Tongue (tissue), 2 donors: ENCODE results near the gene RPL7A. TPM values are rescaled to one million over a fixed set of nuclear protein-coding genes. Genes with fewer than 3 reads are reported as not detected.
A peak's percentile ranks its signal among the peaks of the same experiment; 100 is the strongest.

Source experiments
- DNase-seq: peaks from one replicate; pipeline ENCODE4 v3.0.0-alpha.2; 2015
- total RNA-seq: library from RNA; depleted of rRNA; stranded (reverse); fragments of >200 nt; gene quantifications from one replicate; pipeline ENCODE4 v1.2.3, GENCODE V29; 2014

The RPL7A gene
- total RNA-seq, 1 donor from 2014 or later = 1,430 TPM

DNA sequence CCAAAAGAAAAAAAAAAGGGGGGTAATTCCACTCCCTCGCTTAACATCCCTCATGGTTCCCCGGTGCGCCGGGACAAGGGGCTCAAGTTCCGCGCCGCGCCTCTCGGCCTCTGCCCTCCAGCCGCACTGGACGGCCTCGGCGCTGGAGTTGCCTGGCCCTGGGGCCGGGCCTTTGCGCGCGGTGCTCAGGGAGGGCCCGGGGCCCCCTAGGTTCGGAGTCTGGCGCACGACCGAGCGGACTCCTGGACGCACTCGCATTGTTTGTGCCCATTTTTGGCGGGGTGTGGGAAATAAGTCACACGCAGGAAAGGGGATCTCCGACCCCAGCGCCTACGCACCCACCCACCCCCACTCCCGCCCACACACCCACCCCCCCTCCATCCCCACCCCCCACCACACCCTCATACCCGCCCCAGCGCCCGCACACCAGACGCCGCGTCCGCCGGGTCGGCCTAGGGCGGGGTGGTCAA, 468 bp upstream of the RPL7A start:
- DNase-seq = peak; percentile 54

- DNase-seq = no peak
Measured at GRCh38 chr9:133348718-133349573, 928 bp downstream of the RPL7A start.

GRCh38 chr9:133349965-133350616, 2.1 kb downstream of the RPL7A start:
- DNase-seq = no peak

GRCh38 chr9:133351526-133351907, 3.5 kb downstream of the RPL7A start:
- DNase-seq = no peak

DNA sequence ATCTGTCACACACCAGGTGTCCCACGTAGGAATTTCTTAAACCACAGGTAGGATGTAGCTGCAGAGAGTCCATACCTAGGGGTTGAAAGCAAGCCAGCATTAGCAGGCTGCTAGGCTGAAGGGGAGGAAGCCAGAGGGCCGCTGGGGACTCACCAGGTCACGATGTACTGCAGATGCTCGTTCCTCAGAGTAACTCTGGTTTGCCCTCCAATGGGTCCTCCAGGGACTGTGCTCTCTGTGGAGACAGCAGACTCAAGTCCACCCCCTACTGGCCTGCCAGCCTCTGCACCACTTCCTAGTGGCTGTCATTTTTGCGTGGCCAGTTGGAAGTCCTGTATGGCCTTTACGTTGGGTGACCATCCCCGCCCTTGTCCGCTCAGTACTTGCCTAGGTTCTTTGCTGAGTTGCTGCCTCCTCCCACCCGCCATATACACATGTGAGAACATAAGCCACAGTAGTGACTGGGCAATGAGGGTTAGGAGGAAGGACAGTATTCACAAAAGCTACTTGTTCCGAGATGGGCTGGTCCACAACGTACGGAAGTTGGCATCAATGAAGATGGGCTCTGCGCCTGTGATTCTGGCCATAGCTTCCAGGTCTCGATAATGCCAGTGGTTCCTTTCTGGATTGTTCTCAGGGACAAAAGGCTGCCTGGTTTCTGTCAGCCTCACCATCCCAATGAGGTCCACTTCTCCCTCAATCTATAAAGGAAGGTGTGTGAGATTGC, 4.1 kb downstream of the RPL7A start:
- no peak for DNase-seq

DNA sequence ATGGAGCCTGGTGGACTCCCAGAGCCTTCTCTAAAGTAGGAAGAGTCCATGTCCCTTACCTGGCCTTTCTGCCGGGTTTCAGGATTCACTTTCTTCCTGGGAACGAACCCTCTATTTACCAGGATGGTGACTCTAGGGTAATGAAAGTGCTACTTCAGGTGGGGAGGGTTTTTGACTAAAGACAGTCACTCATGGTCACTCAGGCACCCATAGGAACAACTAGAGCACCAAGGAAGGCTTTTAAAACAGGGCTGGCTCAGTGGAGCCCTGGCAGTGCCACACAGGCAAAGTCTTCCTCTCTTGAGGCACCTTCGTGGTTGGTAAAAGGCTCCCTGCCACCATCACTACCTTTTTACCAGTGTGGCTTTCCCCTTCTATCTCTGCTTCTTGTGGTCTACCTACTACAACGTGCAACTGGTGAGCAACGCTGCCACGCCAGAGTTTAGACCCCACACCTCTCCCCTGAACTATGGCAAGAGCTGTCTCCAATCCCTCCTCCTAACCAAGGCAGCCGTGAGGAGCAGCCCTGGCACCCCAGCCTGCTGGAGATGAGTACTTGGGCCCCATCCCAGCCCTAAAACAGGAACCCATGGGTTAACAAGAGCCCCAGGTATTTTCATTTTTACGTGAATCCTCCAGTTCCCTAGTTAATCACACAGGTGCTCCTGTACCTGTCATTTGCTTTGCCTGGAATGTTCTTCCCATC, 4.8 kb downstream of the RPL7A start:
- DNase-seq = no peak

- no peak for DNase-seq
Measured at GRCh38 chr9:133353548-133353947, 5.5 kb downstream of the RPL7A start.

DNA sequence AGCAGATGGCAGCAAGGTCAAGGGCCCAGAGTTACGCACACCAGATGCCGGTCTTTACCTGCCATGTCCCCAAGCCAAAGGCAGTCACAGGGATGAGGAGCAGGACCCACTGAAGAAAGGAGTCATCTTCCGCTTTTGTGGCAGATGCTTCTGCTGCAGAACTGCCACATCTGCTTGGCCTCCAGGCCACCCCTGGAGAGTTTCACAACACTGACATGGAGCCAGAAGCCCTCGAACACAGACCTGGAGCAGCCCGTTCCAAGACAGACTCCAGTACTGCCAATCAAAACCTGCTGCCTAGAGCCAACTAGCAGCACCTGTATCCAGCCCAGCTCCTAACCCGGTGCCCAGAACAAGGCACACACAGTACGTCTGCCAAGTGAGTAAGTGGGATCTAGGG, 6.7 kb downstream of the RPL7A start:
- DNase-seq = no peak

GRCh38 chr9:133355881-133356357, 7.9 kb downstream of the RPL7A start:
- DNase-seq = no peak

- DNase-seq = peak; percentile 92
Measured at GRCh38 chr9:133356391-133357091, 8.5 kb downstream of the RPL7A start, which contains the start of the genes SURF1 and SURF2. Gene SURF1, minus strand, starts transcription at chr9:133356487. Its CDS starts 34 bp downstream, at chr9:133356453. Gene SURF2, plus strand, starts transcription at chr9:133356550. Its CDS starts 43 bp downstream, at chr9:133356593.

DNA sequence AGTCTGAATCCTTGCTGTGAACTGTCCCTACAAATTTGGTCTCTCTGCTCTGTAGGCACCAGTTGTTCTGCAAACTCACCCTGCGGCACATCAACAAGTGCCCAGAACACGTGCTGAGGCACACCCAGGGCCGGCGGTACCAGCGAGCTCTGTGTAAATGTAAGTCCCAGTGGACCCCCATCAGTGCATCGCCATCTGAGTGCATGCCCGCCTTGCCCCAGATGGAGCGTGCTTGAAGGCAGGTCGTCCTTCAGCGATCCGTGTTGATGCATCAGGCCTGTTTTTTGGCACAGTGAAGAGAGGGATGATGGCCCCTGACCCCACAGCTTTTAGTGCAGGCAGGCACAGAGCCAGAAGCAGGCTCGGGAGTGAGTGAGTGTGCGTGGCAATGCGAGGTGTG, 9.6 kb downstream of the RPL7A start:
- DNase-seq = no peak

GRCh38 chr9:133359399-133360175, 11.6 kb downstream of the RPL7A start:
- peak; percentile 47 for DNase-seq

DNA sequence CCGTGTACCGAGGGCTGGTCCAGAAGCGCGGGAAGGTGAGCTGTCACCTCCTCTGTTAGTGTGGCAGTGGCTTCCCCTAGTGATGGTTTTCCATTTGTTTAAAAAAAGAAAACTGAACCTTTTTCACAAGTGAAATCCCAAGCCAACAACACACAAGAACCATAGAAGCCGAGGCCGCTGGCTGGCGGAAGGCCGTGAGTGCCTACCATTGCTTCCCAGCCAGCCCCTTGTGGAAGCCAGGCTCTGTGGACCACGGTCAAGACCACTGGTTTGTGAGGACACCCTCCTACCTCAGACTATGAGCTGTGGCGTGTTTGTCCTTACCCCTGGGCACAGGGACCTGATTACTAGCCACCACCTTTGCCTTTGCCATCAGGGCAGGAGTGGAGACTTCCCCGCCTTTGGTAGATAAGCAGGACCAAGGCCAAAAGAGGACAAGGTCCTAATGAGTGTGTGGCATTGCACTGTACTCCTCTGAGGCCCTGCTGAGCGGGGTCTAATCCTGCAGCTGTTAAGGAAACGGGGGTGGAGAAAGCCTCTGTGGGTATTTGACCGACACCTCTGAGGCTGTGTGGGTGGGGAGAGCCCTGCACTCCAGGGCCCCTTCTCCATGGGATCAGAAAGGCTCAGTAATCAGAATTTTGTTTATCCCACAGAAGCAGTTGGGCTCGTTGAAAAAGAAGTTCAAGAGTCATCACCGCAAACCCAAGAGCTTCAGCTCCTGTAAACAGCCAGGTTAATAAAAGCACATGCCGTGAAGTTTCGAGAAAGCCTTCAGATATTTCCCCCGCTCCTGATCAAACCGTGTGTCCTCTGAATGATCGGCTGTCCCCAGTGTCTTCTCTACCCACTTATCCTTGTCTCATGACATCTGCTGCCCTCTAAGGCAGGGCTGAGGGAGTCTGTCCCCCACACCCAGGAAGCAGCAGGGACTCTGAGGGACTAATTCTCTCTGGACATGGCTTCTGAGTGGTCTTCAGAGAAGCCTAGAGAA, 12.7 kb downstream of the RPL7A start:
- peak; percentile 53 for DNase-seq

DNA sequence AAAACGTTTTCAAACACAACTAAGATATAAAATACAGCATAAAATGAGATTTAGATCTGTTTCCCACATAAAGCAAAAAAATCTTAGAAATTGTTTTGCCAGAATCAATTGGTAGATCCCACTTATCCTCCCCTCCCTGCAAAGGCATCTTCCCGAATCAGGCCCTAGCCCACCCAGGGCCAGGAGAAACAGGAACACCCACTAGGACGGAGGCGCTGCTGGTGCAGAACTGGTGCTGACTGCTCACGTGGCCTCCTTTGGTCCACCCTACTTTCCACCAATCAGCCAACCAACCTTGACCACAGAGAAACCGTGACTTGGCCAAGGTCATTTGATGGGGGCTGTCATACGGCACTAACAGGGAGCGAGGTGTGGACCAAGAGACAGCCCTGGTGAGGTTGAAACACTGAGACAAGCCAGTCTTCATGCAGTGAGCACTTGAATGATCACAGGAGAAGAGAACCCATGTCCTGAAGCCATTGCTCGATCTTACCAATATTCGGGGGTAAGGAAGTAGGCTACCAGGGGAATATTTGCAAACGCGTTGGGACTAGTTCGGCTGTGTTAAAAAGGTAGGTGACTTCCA, 13.6 kb downstream of the RPL7A start:
- DNase-seq = no peak

DNA sequence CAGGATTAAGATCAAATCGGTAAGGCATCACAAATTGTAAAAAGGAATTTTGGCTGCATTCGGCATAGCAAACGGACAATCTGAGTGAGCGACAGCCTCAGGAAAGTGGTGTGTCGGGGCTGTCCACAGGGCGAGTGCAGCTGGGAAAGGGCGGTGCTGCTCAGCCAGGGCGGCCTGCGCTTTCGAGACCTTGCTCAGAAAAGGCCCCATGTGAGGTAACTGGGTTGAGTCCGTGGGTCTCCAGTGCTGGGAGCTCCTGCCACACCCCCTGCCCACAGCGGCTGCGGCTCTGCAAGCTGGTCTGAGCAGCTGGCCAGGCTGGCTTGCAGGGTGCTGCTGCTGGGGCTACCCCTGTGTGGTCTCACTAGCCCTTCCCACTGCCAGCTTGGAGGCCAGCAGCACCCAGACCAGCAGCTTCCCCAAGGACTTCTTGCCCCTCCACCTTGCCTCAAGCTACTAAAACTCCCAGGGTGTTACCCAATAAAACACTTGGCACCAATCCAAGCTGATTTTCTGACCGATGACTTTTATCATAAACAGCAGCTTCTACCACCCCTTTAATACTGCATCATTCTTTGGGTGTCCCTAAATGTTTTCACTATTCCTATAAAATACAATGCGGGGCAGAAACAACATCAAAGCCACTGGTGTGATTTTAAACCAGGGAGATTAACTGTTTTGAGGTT, 14.5 kb downstream of the RPL7A start:
- DNase-seq = no peak

DNA sequence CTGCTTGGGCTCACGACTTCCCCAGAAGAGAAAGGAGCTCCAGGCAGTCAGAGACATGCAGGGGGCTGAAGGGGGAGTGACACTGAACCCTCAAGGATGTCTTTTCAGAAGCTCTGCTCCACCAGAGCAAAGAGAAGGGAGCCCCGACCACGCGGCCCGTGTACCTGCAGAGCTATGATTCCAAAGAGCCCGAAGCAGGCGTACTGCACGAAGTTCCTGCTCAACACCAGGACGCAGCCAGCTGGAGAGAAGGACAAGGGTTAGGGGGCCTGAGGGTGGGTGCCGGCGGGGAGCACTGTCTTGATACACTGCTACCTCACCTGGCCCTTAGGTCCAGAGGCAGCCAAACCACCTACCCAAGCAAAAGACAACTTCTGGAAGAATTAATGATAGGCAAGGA, 18.4 kb downstream of the RPL7A start:
- DNase-seq = no peak

DNA sequence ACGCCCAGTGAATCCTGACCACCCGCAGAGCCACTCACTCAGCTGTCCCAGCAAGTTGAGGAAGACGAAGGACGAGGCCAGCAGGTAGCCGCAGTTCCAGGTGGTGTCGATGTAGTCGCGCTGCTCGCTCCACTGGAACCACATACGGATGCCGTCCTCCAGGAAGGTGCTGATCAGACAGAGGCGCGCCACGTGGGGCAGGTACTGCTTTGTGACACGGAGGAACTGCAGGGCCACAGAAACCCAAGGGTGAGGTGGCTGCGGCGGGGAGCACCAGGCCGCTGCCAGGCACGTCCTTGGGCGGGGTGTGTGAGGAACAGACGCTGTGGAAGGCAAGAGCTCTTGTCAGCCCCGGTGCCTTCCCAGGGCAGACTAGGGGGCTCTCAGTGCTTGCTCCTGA, 19.2 kb downstream of the RPL7A start:
- DNase-seq = no peak

- no peak for DNase-seq
Measured at GRCh38 chr9:133367778-133368177, 19.8 kb downstream of the RPL7A start.
